ENCODE measurements around the gene JAM3. TPM values are rescaled to one million over a fixed set of nuclear protein-coding genes. Genes with fewer than 3 reads are reported as not detected.
"Not testable (repeated sequence)": the region's sequence is repeated elsewhere in the genome, so short reads cannot be mapped to it uniquely, and the experiment has no call there.

Gene JAM3
- total RNA-seq, 1 donor from 2014 or later = 18.3 TPM

- ATAC-seq (no peak), DNase-seq (no peak)
- intact Hi-C loops (cut with micrococcal nuclease) = no loop called here
Measured at GRCh38 chr11:134153147-134153905, 84.5 kb downstream of the JAM3 start.

GRCh38 chr11:134154441-134154840, 85.6 kb downstream of the JAM3 start:
- intact Hi-C loops (cut with micrococcal nuclease) = no loop called here
- ATAC-seq (no peak), DNase-seq (no peak)

GRCh38 chr11:134155456-134155855, 86.6 kb downstream of the JAM3 start:
- intact Hi-C loops (cut with micrococcal nuclease) = no loop called here
- ATAC-seq (no peak), DNase-seq (no peak)

- intact Hi-C loops (cut with micrococcal nuclease) = no loop called here
- DNase-seq (no peak), ATAC-seq (peak; percentile 31)
Measured at GRCh38 chr11:134155946-134156865, 87.3 kb downstream of the JAM3 start.

- intact Hi-C loops (cut with micrococcal nuclease) = no loop called here
- ATAC-seq (no peak), DNase-seq (no peak)
Measured at GRCh38 chr11:134157451-134157850, 88.6 kb downstream of the JAM3 start.

GRCh38 chr11:134158023-134158422, 89.2 kb downstream of the JAM3 start:
- DNase-seq = no peak
- intact Hi-C loops (cut with micrococcal nuclease) = no loop called here
- no peak for ATAC-seq

GRCh38 chr11:134159652-134160051, 90.8 kb downstream of the JAM3 start:
- ATAC-seq (no peak), DNase-seq (no peak)
- intact Hi-C loops (cut with micrococcal nuclease) = no loop called here

- intact Hi-C loops (cut with micrococcal nuclease) = no loop called here
- DNase-seq (no peak), ATAC-seq (no peak)
Measured at GRCh38 chr11:134164490-134165370, 95.9 kb downstream of the JAM3 start.

- intact Hi-C loops (cut with micrococcal nuclease) = no loop called here
- no peak for ATAC-seq
Measured at GRCh38 chr11:134170177-134170918, 101.5 kb downstream of the JAM3 start.

GRCh38 chr11:134170919-134171281, 102.0 kb downstream of the JAM3 start:
- DNase-seq = no peak
- ATAC-seq = no peak
- intact Hi-C loops (cut with micrococcal nuclease) = no loop called here

More at GRCh38 chr11:134170177-134170918, 101.5 kb downstream of the JAM3 start:
- DNase-seq = no peak

- intact Hi-C loops (cut with micrococcal nuclease) = no loop called here
- DNase-seq = no peak
- ATAC-seq = no peak
Measured at GRCh38 chr11:134171951-134172350, 103.1 kb downstream of the JAM3 start.

- DNase-seq (no peak), ATAC-seq (no peak)
- intact Hi-C loops (cut with micrococcal nuclease) = no loop called here
Measured at GRCh38 chr11:134173296-134173695, 104.4 kb downstream of the JAM3 start.

- ATAC-seq = peak; percentile 87
- DNase-seq = no peak
- intact Hi-C loops (cut with micrococcal nuclease) = no loop called here
Measured at GRCh38 chr11:134176284-134176683, 107.4 kb downstream of the JAM3 start.

- DNase-seq = no peak
- peak; percentile 45 for ATAC-seq
- intact Hi-C loops (cut with micrococcal nuclease) = no loop called here
Measured at GRCh38 chr11:134178032-134178674, 109.3 kb downstream of the JAM3 start.

- ATAC-seq (peak; percentile 62), DNase-seq (no peak)
- intact Hi-C loops (cut with micrococcal nuclease) = no loop called here
Measured at GRCh38 chr11:134181707-134182106, 112.8 kb downstream of the JAM3 start.

GRCh38 chr11:134188092-134188491, 119.2 kb downstream of the JAM3 start:
- ATAC-seq = not testable (repeated sequence)

GRCh38 chr11:134196756-134197155, 127.9 kb downstream of the JAM3 start:
- no peak for ATAC-seq
- intact Hi-C loops (cut with micrococcal nuclease) = no loop called here
- DNase-seq = no peak

More at GRCh38 chr11:134188092-134188491, 119.2 kb downstream of the JAM3 start:
- DNase-seq; intact Hi-C loops (cut with micrococcal nuclease): not testable (repeated sequence)

- intact Hi-C loops (cut with micrococcal nuclease) = no loop called here
- no peak for ATAC-seq
- DNase-seq = no peak
Measured at GRCh38 chr11:134199531-134199930, 130.7 kb downstream of the JAM3 start.

All from left ventricle myocardium superior (tissue), 1 donor.